ENCODE results near the gene MLIP.

The MLIP gene

GRCh38 chr6:54255886-54256285, 144.6 kb downstream of the MLIP start:
- in situ Hi-C loops (cut with MboI; ENCODE audit: low pct_unique_long_range_greater_than_20kb, low sequenced_read_pairs) = no loop called here
- DNase-seq = no peak

- in situ Hi-C loops (cut with MboI; ENCODE audit: low pct_unique_long_range_greater_than_20kb, low sequenced_read_pairs) = no loop called here
- DNase-seq = no peak
These were observed 148.8 kb downstream of the MLIP start for GRCh38 chr6:54260025-54260424.

GRCh38 chr6:54262499-54262898, 151.3 kb downstream of the MLIP start:
- in situ Hi-C loops (cut with MboI; ENCODE audit: low pct_unique_long_range_greater_than_20kb, low sequenced_read_pairs) = no loop called here
- DNase-seq = no peak

GRCh38 chr6:54262971-54263370, 151.7 kb downstream of the MLIP start:
- DNase-seq = no peak
- in situ Hi-C loops (cut with MboI; ENCODE audit: low pct_unique_long_range_greater_than_20kb, low sequenced_read_pairs) = no loop called here

GRCh38 chr6:54264581-54265272, 153.5 kb downstream of the MLIP start:
- in situ Hi-C loops (cut with MboI; ENCODE audit: low pct_unique_long_range_greater_than_20kb, low sequenced_read_pairs) = no loop called here
- no peak for DNase-seq

- DNase-seq = no peak
- in situ Hi-C loops (cut with MboI; ENCODE audit: low pct_unique_long_range_greater_than_20kb, low sequenced_read_pairs) = no loop called here
These were observed 155.2 kb downstream of the MLIP start for GRCh38 chr6:54266400-54266923.

GRCh38 chr6:54267798-54268197, 156.6 kb downstream of the MLIP start:
- DNase-seq = peak; percentile 19
- in situ Hi-C loops (cut with MboI; ENCODE audit: low pct_unique_long_range_greater_than_20kb, low sequenced_read_pairs) = no loop called here

- no peak for DNase-seq
- in situ Hi-C loops (cut with MboI; ENCODE audit: low pct_unique_long_range_greater_than_20kb, low sequenced_read_pairs) = no loop called here
These were observed 162.1 kb downstream of the MLIP start for GRCh38 chr6:54273214-54273820.

GRCh38 chr6:54274383-54274782, 163.1 kb downstream of the MLIP start:
- in situ Hi-C loops (cut with MboI; ENCODE audit: low pct_unique_long_range_greater_than_20kb, low sequenced_read_pairs) = no loop called here
- no peak for DNase-seq

GRCh38 chr6:54282186-54282585, 170.9 kb downstream of the MLIP start:
- in situ Hi-C loops (cut with MboI; ENCODE audit: low pct_unique_long_range_greater_than_20kb, low sequenced_read_pairs) = no loop called here
- no peak for DNase-seq

- in situ Hi-C loops (cut with MboI; ENCODE audit: low pct_unique_long_range_greater_than_20kb, low sequenced_read_pairs) = no loop called here
- DNase-seq = no peak
These were observed 173.1 kb downstream of the MLIP start for GRCh38 chr6:54284161-54284860.

GRCh38 chr6:54285595-54285994, 174.4 kb downstream of the MLIP start:
- in situ Hi-C loops (cut with MboI; ENCODE audit: low pct_unique_long_range_greater_than_20kb, low sequenced_read_pairs) = no loop called here
- no peak for DNase-seq

GRCh38 chr6:54286141-54286540, 174.9 kb downstream of the MLIP start:
- in situ Hi-C loops (cut with MboI; ENCODE audit: low pct_unique_long_range_greater_than_20kb, low sequenced_read_pairs) = no loop called here
- no peak for DNase-seq

GRCh38 chr6:54288474-54288873, 177.2 kb downstream of the MLIP start:
- in situ Hi-C loops (cut with MboI; ENCODE audit: low pct_unique_long_range_greater_than_20kb, low sequenced_read_pairs) = no loop called here
- DNase-seq = no peak

- DNase-seq = no peak
- in situ Hi-C loops (cut with MboI; ENCODE audit: low pct_unique_long_range_greater_than_20kb, low sequenced_read_pairs) = no loop called here
These were observed 178.2 kb downstream of the MLIP start for GRCh38 chr6:54289426-54289825.

- DNase-seq = no peak
These were observed 179.9 kb downstream of the MLIP start for GRCh38 chr6:54291146-54291545.

GRCh38 chr6:54291738-54292137, 180.5 kb downstream of the MLIP start:
- in situ Hi-C loops (cut with MboI; ENCODE audit: low pct_unique_long_range_greater_than_20kb, low sequenced_read_pairs) = no loop called here

More at GRCh38 chr6:54291146-54291545, 179.9 kb downstream of the MLIP start:
- in situ Hi-C loops (cut with MboI; ENCODE audit: low pct_unique_long_range_greater_than_20kb, low sequenced_read_pairs) = no loop called here

GRCh38 chr6:54294965-54295532, 183.8 kb downstream of the MLIP start:
- DNase-seq = no peak
- in situ Hi-C loops (cut with MboI; ENCODE audit: low pct_unique_long_range_greater_than_20kb, low sequenced_read_pairs) = no loop called here

More at GRCh38 chr6:54291738-54292137, 180.5 kb downstream of the MLIP start:
- DNase-seq = no peak

- in situ Hi-C loops (cut with MboI; ENCODE audit: low pct_unique_long_range_greater_than_20kb, low sequenced_read_pairs) = no loop called here
- DNase-seq = no peak
These were observed 188.5 kb downstream of the MLIP start for GRCh38 chr6:54299542-54300269.

Measured in KBM-7 (cell line).